MCF 10A (cell line): ENCODE data around the gene P3H3. TPM values are rescaled to one million over a fixed set of nuclear protein-coding genes. Genes with fewer than 3 reads are reported as not detected.

Experiments
- BruUV-seq: library from RNA; stranded (reverse); fragments of 400-500 nt; replicated peaks from 2 replicates; lab custom pipeline; 2021; lab: Mats Ljungman, UMichigan
- CTCF ChIA-PET: fragments of 300-600 bp; sonication (Branson Sonifier 250); formaldehyde crosslinking; extraction: SDS; loops from one replicate; lab custom pipeline; 2021; ENCODE audit warnings: antibody characterized with exemption, inconsistent platforms; lab: Yijun Ruan, JAX
- POLR2A ChIA-PET: fragments of 300-600, 350-650 bp; sonication (Branson Sonifier 250); formaldehyde crosslinking; extraction: SDS; loops from one replicate; lab custom pipeline; 2020; ENCODE audit warnings: antibody characterized with exemption, inconsistent platforms; lab: Yijun Ruan, JAX
- DNase-seq: peaks from one replicate; pipeline ENCODE4 v3.0.0-alpha.2; 2018; ENCODE audit not compliant: unreplicated experiment
- H3K27ac Mint-ChIP-seq: one replicate; pipeline ENCODE4 v1.8.0; 2022; ENCODE audit warnings: mild to moderate bottlenecking, low read depth, mixed read lengths; ENCODE audit not compliant: unreplicated experiment
- H3K27me3 Mint-ChIP-seq: one replicate; pipeline ENCODE4 v1.8.0; 2022; ENCODE audit warnings: mixed read lengths; ENCODE audit not compliant: insufficient read depth, unreplicated experiment
- H3K36me3 Mint-ChIP-seq: one replicate; pipeline ENCODE4 v1.8.0; 2022; ENCODE audit warnings: mild to moderate bottlenecking, moderate library complexity, mixed read lengths; ENCODE audit not compliant: insufficient read depth, unreplicated experiment
- H3K4me1 Mint-ChIP-seq: one replicate; pipeline ENCODE4 v1.8.0; 2022; ENCODE audit warnings: mixed read lengths; ENCODE audit not compliant: insufficient read depth, unreplicated experiment
- H3K4me3 Mint-ChIP-seq: one replicate; pipeline ENCODE4 v1.8.0; 2022; ENCODE audit warnings: mild to moderate bottlenecking, moderate library complexity, mixed read lengths; ENCODE audit not compliant: unreplicated experiment
- H3K9me3 Mint-ChIP-seq: one replicate; pipeline ENCODE4 v1.8.0; 2022; ENCODE audit warnings: mixed read lengths; ENCODE audit not compliant: unreplicated experiment
- CTCF ChIP-seq: fragments of 200-600 bp; IDR thresholded peaks from one replicate; pipeline ENCODE4 v1.8.0; 2022; ENCODE audit warnings: antibody characterized with exemption, mild to moderate bottlenecking; ENCODE audit not compliant: unreplicated experiment
- intact Hi-C: fragments of 100-400 bp; cut with micrococcal nuclease; formaldehyde crosslinking; loops from 2 replicates; pipeline ENCODE4 v1.14.1; 2022
- total RNA-seq: library from RNA; stranded (reverse); gene quantifications from 2 replicates; pipeline ENCODE4 v1.2.3, GENCODE V29; 2022

P3H3 gene
- total RNA-seq, 1 experiment from 2014 or later, result 0.47 TPM

GRCh38 chr12:6851921-6852650 is 23.9 kb downstream of the P3H3 start, which contains the start of gene USP5:
TSS of gene USP5 (plus strand) at chr12:6852150. CDS start at chr12:6852180, 30 bp downstream.
- Mint-ChIP-seq H3K36me3 (peaks cover 45% of the 10 kb centered on the region), H3K9me3 (no peaks in the 10 kb centered on the region), H3K4me1 (peaks cover 31% of the 10 kb centered on the region), H3K4me3 (peak within 1 kb of the TSS; percentile 88), H3K27ac (peak within 1 kb of the TSS; percentile 90), H3K27me3 (no peaks in the 10 kb centered on the region)
- POLR2A ChIA-PET, result interaction anchor here (0.6 to 7.9 kb wide), 37 partner anchors 9 to 653 kb away, joined by 3 to 130 read pairs (median 5); partner anchors contain the start of genes ATN1, C12orf57, COPS7A and GNB3
- TF ChIP-seq CTCF, result no peak
- TSS peak; percentile 64 for BruUV-seq
- peak; percentile 100 for DNase-seq
- intact Hi-C loops, result loop anchor here (1.0 kb wide), 1 partner anchor 39 kb away; no protein-coding TSS in a partner anchor
- CTCF ChIA-PET, result interaction anchor here (0.6 to 7.3 kb wide), 10 partner anchors 14 to 313 kb away, joined by 3 to 40 read pairs (median 6); partner anchors contain the start of genes MLF2 and SPSB2

- Mint-ChIP-seq H3K4me1 (peaks cover 31% of the 10 kb centered on the region), H3K27ac (peak overlapping the region; percentile 90), H3K9me3 (no peaks in the 10 kb centered on the region), H3K4me3 (peak overlapping the region; percentile 88), H3K27me3 (no peaks in the 10 kb centered on the region), H3K36me3 (peaks cover 52% of the 10 kb centered on the region)
- TF ChIP-seq CTCF, result no peak
- ChIA-PET CTCF (interaction anchor here (0.6 to 7.3 kb wide), 10 partner anchors 13 to 282 kb away, joined by 3 to 40 read pairs (median 4); partner anchors contain the start of gene SPSB2), POLR2A (interaction anchor here (0.6 to 7.9 kb wide), 27 partner anchors 9 to 654 kb away, joined by 3 to 130 read pairs (median 6); partner anchors contain the start of genes C12orf57, COPS7A, GNB3 and MLF2)
- DNase-seq, result peak; percentile 38
- BruUV-seq, result no TSS peak
- intact Hi-C loops, result loop anchor here (1.0 kb wide), 1 partner anchor 38 kb away; no protein-coding TSS in a partner anchor
Measured at GRCh38 chr12:6852651-6853354, 24.6 kb downstream of the P3H3 start.

- DNase-seq, result no peak
- no peak for TF ChIP-seq CTCF
- ChIA-PET POLR2A (interaction anchor here (0.5 to 7.9 kb wide), 17 partner anchors 8 to 248 kb away, joined by 3 to 130 read pairs (median 10); partner anchors contain the start of genes COPS7A, MLF2, PTMS and SPSB2), CTCF (interaction anchor here (0.7 to 7.3 kb wide), 8 partner anchors 12 to 283 kb away, joined by 3 to 40 read pairs (median 8); partner anchors contain the start of gene SPSB2)
- Mint-ChIP-seq H3K27me3 (no peaks in the 10 kb centered on the region), H3K27ac (peak overlapping the region; percentile 90), H3K9me3 (no peaks in the 10 kb centered on the region), H3K4me1 (peaks cover 31% of the 10 kb centered on the region), H3K4me3 (peak overlapping the region; percentile 88), H3K36me3 (peaks cover 52% of the 10 kb centered on the region)
- intact Hi-C loops, result no loop called here
- BruUV-seq, result no TSS peak
Measured at GRCh38 chr12:6853626-6854025, 25.4 kb downstream of the P3H3 start.
